IMR-90 (cell line): Measurements from ENCODE around the gene ERVW-1. TPM values are rescaled to one million over a fixed set of nuclear protein-coding genes. Genes with fewer than 3 reads are reported as not detected.

ENCODE experiments used
- ATAC-seq: fragments of 200-7000 bp; cut with Tn5 transposase; 2 replicates; pipeline ENCODE4 v1.9.1; 2020; ENCODE audit warnings: low read depth, mild to moderate bottlenecking, moderate library complexity
- BruUV-seq: library from RNA; stranded (reverse); fragments of 400-500 nt; replicated peaks from 2 replicates; lab custom pipeline; 2021; lab: Mats Ljungman, UMichigan
- CTCF ChIA-PET: fragments of 300-600 bp; formaldehyde crosslinking; extraction: SDS; loops from one replicate; lab custom pipeline; 2021; ENCODE audit warnings: antibody characterized with exemption; lab: Yijun Ruan, JAX
- POLR2A ChIA-PET: fragments of 300-600 bp; sonication (Branson Sonifier 250); formaldehyde crosslinking; loops from one replicate; lab custom pipeline; 2022; ENCODE audit warnings: antibody characterized with exemption; ENCODE audit not compliant: unreplicated experiment; lab: Charles Lee
- DNase-seq: peaks from one replicate; pipeline ENCODE4 v3.0.0; 2013
- H2AFZ ChIP-seq: replicated peaks from 2 replicates; pipeline ENCODE3; 2013; ENCODE audit warnings: low read length, mild to moderate bottlenecking; ENCODE audit not compliant: poor library complexity
- H2AK5ac ChIP-seq: 2 replicates; pipeline ENCODE4 v1.6.1; 2013; ENCODE audit warnings: low read depth, low read length, inconsistent platforms
- H2AK9ac ChIP-seq: replicated peaks from 2 replicates; pipeline ENCODE3; 2013; ENCODE audit warnings: mild to moderate bottlenecking, low read depth, low read length, moderate library complexity; ENCODE audit not compliant: poor library complexity
- H2BK120ac ChIP-seq: 2 replicates; pipeline ENCODE4 v1.6.1; 2013; ENCODE audit warnings: low read depth, low read length, inconsistent platforms
- H2BK15ac ChIP-seq: 3 replicates; pipeline ENCODE4 v1.6.1; 2013; ENCODE audit warnings: low read depth, low read length, inconsistent platforms
- H2BK20ac ChIP-seq: 2 replicates; pipeline ENCODE4 v1.6.1; 2013; ENCODE audit warnings: low read depth, mild to moderate bottlenecking, inconsistent platforms, low read length, moderate library complexity
- H2BK5ac ChIP-seq: 2 replicates; pipeline ENCODE4 v1.6.1; 2013; ENCODE audit warnings: mild to moderate bottlenecking, low read depth, low read length, inconsistent platforms; ENCODE audit not compliant: poor library complexity, severe bottlenecking
- H3K14ac ChIP-seq: replicated peaks from 2 replicates; pipeline ENCODE4 v1.6.1; 2013; ENCODE audit warnings: low read depth, low read length, inconsistent platforms
- H3K18ac ChIP-seq: 2 replicates; pipeline ENCODE4 v1.6.1; 2013; ENCODE audit warnings: low read depth, low read length, control low read depth
- H3K23ac ChIP-seq: 2 replicates; pipeline ENCODE4 v1.6.1; 2013; ENCODE audit warnings: low read depth, low read length, inconsistent platforms
- H3K27ac ChIP-seq: 2 replicates; pipeline ENCODE4 v1.5.1; 2013; ENCODE audit warnings: mild to moderate bottlenecking, control low read depth, low read length; ENCODE audit not compliant: insufficient read depth
- H3K27me3 ChIP-seq: 2 replicates; pipeline ENCODE4 v1.6.1; 2013; ENCODE audit warnings: low read length; ENCODE audit not compliant: control insufficient read depth, insufficient read depth
- H3K36me3 ChIP-seq: 2 replicates; pipeline ENCODE4 v1.6.1; 2013; ENCODE audit warnings: low read length, mixed read lengths; ENCODE audit not compliant: control insufficient read depth, insufficient read depth
- H3K4ac ChIP-seq: 2 replicates; pipeline ENCODE4 v1.6.1; 2013; ENCODE audit warnings: low read depth, low read length, inconsistent platforms
- H3K4me1 ChIP-seq: 2 replicates; pipeline ENCODE4 v1.6.1; 2013; ENCODE audit warnings: low read length, mixed read lengths; ENCODE audit not compliant: control insufficient read depth, insufficient read depth
- H3K4me2 ChIP-seq: 2 replicates; pipeline ENCODE4 v1.6.1; 2013; ENCODE audit warnings: low read depth, mild to moderate bottlenecking, control low read depth, low read length, moderate library complexity
- H3K4me3 ChIP-seq: 2 replicates; pipeline ENCODE4 v1.5.1; 2013; ENCODE audit warnings: low read depth, mild to moderate bottlenecking, control low read depth, low read length, moderate library complexity; ENCODE audit not compliant: insufficient read depth
- H3K56ac ChIP-seq: 2 replicates; pipeline ENCODE4 v1.6.1; 2013; ENCODE audit warnings: low read length, inconsistent platforms; ENCODE audit not compliant: insufficient read depth; ENCODE audit errors: extremely low read depth
- H3K79me1 ChIP-seq, 2 experiments: 2 replicates each; pipeline ENCODE4 v1.6.1; 2013; ENCODE audit warnings: low read length in 2 of 2, inconsistent platforms in 1 of 2, low read depth in 1 of 2
- H3K9ac ChIP-seq: 2 replicates; pipeline ENCODE4 v1.6.1; 2013; ENCODE audit warnings: low read depth, low read length, control low read depth
- H3K9me1 ChIP-seq: 2 replicates; pipeline ENCODE4 v1.6.1; 2013; ENCODE audit warnings: low read length, inconsistent platforms; ENCODE audit not compliant: insufficient read depth
- H3K9me3 ChIP-seq: 2 replicates; pipeline ENCODE4 v1.6.1; 2013; ENCODE audit warnings: low read length; ENCODE audit not compliant: control insufficient read depth, insufficient read depth
- H4K20me1 ChIP-seq: 2 replicates; pipeline ENCODE4 v1.6.1; 2013; ENCODE audit warnings: low read length, inconsistent platforms; ENCODE audit not compliant: insufficient read depth
- H4K5ac ChIP-seq: 2 replicates; pipeline ENCODE4 v1.6.1; 2013; ENCODE audit warnings: mild to moderate bottlenecking, low read depth, low read length, control low read depth
- H4K8ac ChIP-seq, 2 experiments: 2 replicates each; pipeline ENCODE4 v1.6.1; 2013; ENCODE audit warnings: low read depth in 2 of 2, low read length in 2 of 2, control low read depth in 1 of 2, inconsistent platforms in 1 of 2
- H4K91ac ChIP-seq: 2 replicates; pipeline ENCODE4 v1.6.1; 2013; ENCODE audit warnings: low read depth, low read length, inconsistent platforms; ENCODE audit not compliant: insufficient read depth
- BHLHE40 ChIP-seq: fragments of 150-350 bp; IDR thresholded peaks from 2 replicates; pipeline ENCODE4 v1.6.1; 2016; ENCODE audit warnings: mild to moderate bottlenecking, low read depth, low read length
- CEBPB ChIP-seq: IDR thresholded peaks from 2 replicates; pipeline ENCODE4 v1.6.1; 2012; ENCODE audit warnings: low read depth, low read length, improper control_type of control experiment
- CHD1 ChIP-seq: IDR thresholded peaks from 2 replicates; pipeline ENCODE4 v1.6.1; 2012; ENCODE audit warnings: low read depth, low read length, improper control_type of control experiment
- FOS ChIP-seq: fragments of 150-350 bp; IDR thresholded peaks from 2 replicates; pipeline ENCODE4 v1.6.1; 2016; ENCODE audit warnings: low read depth, low read length
- MAZ ChIP-seq: IDR thresholded peaks from 2 replicates; pipeline ENCODE4 v1.6.1; 2012; ENCODE audit warnings: low read depth, mild to moderate bottlenecking, low read length, improper control_type of control experiment, moderate library complexity, borderline replicate concordance
- MXI1 ChIP-seq: IDR thresholded peaks from 2 replicates; pipeline ENCODE4 v1.6.1; 2012; ENCODE audit warnings: low read depth, mild to moderate bottlenecking, low read length, moderate library complexity, borderline replicate concordance
- NFE2L2 ChIP-seq: fragments of 150-350 bp; IDR thresholded peaks from 2 replicates; pipeline ENCODE4 v1.6.1; 2016; ENCODE audit warnings: low read depth, mild to moderate bottlenecking, low read length
- POLR2A ChIP-seq: IDR thresholded peaks from 2 replicates; pipeline ENCODE4 v1.6.1; 2012; ENCODE audit warnings: mild to moderate bottlenecking, low read depth, low read length
- RAD21 ChIP-seq: IDR thresholded peaks from 2 replicates; pipeline ENCODE4 v1.6.1; 2012; ENCODE audit warnings: low read length, improper control_type of control experiment
- RCOR1 ChIP-seq: IDR thresholded peaks from 2 replicates; pipeline ENCODE4 v1.6.1; 2012; ENCODE audit warnings: mild to moderate bottlenecking, low read length, improper control_type of control experiment; ENCODE audit not compliant: insufficient replicate concordance
- RFX5 ChIP-seq: IDR thresholded peaks from 2 replicates; pipeline ENCODE4 v1.8.0; 2012; ENCODE audit warnings: low read depth, mild to moderate bottlenecking, low read length, moderate library complexity
- SMC3 ChIP-seq: fragments of 150-350 bp; IDR thresholded peaks from 2 replicates; pipeline ENCODE4 v1.6.1; 2016; ENCODE audit warnings: low read depth, mild to moderate bottlenecking, antibody characterized with exemption, low read length, moderate library complexity
- WGBS, 2 experiments: methylation state at CpG; one replicate each; pipeline versions ENCODE4 v1.1.5 to v1.1.7; 2013; ENCODE audit warnings: missing lambda C conversion rate in 2 of 2; ENCODE audit not compliant: insufficient read length in 1 of 2; ENCODE audit errors: extremely low coverage in 2 of 2; 5-methylcytosine and 5-hydroxymethylcytosine counted together
- dilution Hi-C: fragments of 300-500 bp; cut with HindIII; formaldehyde crosslinking; loops from one replicate; pipeline ENCODE4 v1.14.3; 2018; ENCODE audit warnings: low sequenced_read_pairs; ENCODE audit not compliant: unreplicated experiment
- in situ Hi-C: fragments of 300-500 bp; cut with MboI; formaldehyde crosslinking; loops from 3 replicates; pipeline ENCODE4 v1.14.3; 2019; ENCODE audit warnings: low sequenced_read_pairs, inconsistent platforms, mixed read lengths
- intact Hi-C: fragments of 100-400 bp; cut with micrococcal nuclease; formaldehyde crosslinking; loops from 2 replicates; pipeline ENCODE4 v1.10.0; 2022
- polyA plus RNA-seq, 3 experiments: library from polyadenylated mRNA; depleted of rRNA; stranded (reverse); fragments of >200 nt; gene quantifications; 2 replicates each; pipeline ENCODE4 v1.2.3, GENCODE V29; 2012; ENCODE audit warnings: low replicate concordance in 1 of 3
- total RNA-seq: library from RNA; depleted of rRNA; stranded (reverse); fragments of >200 nt; gene quantifications from 2 replicates; pipeline ENCODE4 v1.2.3, GENCODE V29; 2012
- TF ChIP-seq, protein P1 (sequence below): conservative IDR thresholded peaks from 2 replicates; pipeline ENCODE4 v1.5.1; 2012; ENCODE audit warnings: mild to moderate bottlenecking, low read depth, low read length, improper control_type of control experiment
- TF ChIP-seq, protein P2 (sequence below): fragments of 150-350 bp; IDR thresholded peaks from 2 replicates; pipeline ENCODE4 v1.6.1; 2017; ENCODE audit warnings: mild to moderate bottlenecking, antibody characterized with exemption, low read length, low read depth

ERVW-1 gene
- total and polyA plus RNA-seq, 2 of the 4 experiments (the other 2 are of a cell fraction), result not detected

GRCh38 chr7:92498557-92498956 is 20.8 kb upstream of the ERVW-1 start:
- in situ Hi-C loops (no loop called here), intact Hi-C loops (no loop called here), dilution Hi-C loops (no loop called here)
- Histone ChIP-seq H3K4me2 (no peak overlapping the region), H2AK9ac (no peak overlapping the region), H2BK15ac (no peak overlapping the region), H3K79me1 (no peaks in the 10 kb centered on the region), H2AFZ (no peak overlapping the region), H2BK5ac (no peak overlapping the region), H3K18ac (no peak overlapping the region), H2BK20ac (no peak overlapping the region), H3K4me1 (no peaks in the 10 kb centered on the region), H3K14ac (no peak overlapping the region), H4K8ac (no peak overlapping the region), H4K5ac (no peak overlapping the region), H3K27ac (no peak overlapping the region), H3K36me3 (peaks cover 18% of the 10 kb centered on the region), H3K27me3 (no peaks in the 10 kb centered on the region), H3K23ac (no peak overlapping the region), H3K9ac (no peak overlapping the region), H4K91ac (no peak overlapping the region), H3K4me3 (no peak overlapping the region), H3K4ac (no peak overlapping the region), H2AK5ac (no peak overlapping the region), H3K56ac (no peak overlapping the region), H4K20me1 (no peaks in the 10 kb centered on the region), H3K9me1 (no peaks in the 10 kb centered on the region), H2BK120ac (no peak overlapping the region), H3K9me3 (no peaks in the 10 kb centered on the region)
- ATAC-seq (no peak), DNase-seq (no peak)
- WGBS, 2 experiments, result no CpG with 5 or more reads among the region's 2 CpGs
- BruUV-seq, result no TSS peak
- ChIA-PET POLR2A (no interaction called here), CTCF (no interaction called here)
- TF ChIP-seq CHD1, result no peak
- no peak for TF ChIP-seq NFE2L2
- no peak for TF ChIP-seq RCOR1
- no peak for TF ChIP-seq RFX5
- no peak for TF ChIP-seq BHLHE40
- no peak for TF ChIP-seq POLR2A
- no peak for TF ChIP-seq RAD21
- TF ChIP-seq CEBPB, result no peak
- TF ChIP-seq MXI1, result no peak
- TF ChIP-seq, protein P1, sequence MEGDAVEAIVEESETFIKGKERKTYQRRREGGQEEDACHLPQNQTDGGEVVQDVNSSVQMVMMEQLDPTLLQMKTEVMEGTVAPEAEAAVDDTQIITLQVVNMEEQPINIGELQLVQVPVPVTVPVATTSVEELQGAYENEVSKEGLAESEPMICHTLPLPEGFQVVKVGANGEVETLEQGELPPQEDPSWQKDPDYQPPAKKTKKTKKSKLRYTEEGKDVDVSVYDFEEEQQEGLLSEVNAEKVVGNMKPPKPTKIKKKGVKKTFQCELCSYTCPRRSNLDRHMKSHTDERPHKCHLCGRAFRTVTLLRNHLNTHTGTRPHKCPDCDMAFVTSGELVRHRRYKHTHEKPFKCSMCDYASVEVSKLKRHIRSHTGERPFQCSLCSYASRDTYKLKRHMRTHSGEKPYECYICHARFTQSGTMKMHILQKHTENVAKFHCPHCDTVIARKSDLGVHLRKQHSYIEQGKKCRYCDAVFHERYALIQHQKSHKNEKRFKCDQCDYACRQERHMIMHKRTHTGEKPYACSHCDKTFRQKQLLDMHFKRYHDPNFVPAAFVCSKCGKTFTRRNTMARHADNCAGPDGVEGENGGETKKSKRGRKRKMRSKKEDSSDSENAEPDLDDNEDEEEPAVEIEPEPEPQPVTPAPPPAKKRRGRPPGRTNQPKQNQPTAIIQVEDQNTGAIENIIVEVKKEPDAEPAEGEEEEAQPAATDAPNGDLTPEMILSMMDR, result no peak
- TF ChIP-seq FOS, result no peak
- TF ChIP-seq, protein P2, sequence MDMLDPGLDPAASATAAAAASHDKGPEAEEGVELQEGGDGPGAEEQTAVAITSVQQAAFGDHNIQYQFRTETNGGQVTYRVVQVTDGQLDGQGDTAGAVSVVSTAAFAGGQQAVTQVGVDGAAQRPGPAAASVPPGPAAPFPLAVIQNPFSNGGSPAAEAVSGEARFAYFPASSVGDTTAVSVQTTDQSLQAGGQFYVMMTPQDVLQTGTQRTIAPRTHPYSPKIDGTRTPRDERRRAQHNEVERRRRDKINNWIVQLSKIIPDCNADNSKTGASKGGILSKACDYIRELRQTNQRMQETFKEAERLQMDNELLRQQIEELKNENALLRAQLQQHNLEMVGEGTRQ, result no peak
- TF ChIP-seq SMC3, result no peak
- no peak for TF ChIP-seq MAZ
